ENCODE measurements around the gene C22orf39. TPM values are rescaled to one million over a fixed set of nuclear protein-coding genes. Genes with fewer than 3 reads are reported as not detected.
A peak's percentile ranks its signal among the peaks of the same experiment; 100 is the strongest.

Gene C22orf39
- total and polyA plus RNA-seq, 4 donors = 11.3 to 22.4 (median 13.5) TPM

- H3K9me3 ChIP-seq (ENCODE audit: control insufficient read depth in 4 of 4, low read length in 3 of 4) = no peaks in the 10 kb centered on the region
- H3K36me3 ChIP-seq (ENCODE audit: control insufficient read depth in 4 of 4, insufficient read depth in 3 of 4, low read depth in 1 of 4, low read length in 3 of 4) = peaks cover 3 to 16% (median 11%) of the 10 kb centered on the region in 4 donors
- TF ChIP-seq RXRA (IDR thresholded peaks at IDR 0.05) = no peak
- peak; percentile 59 to 76 for TF ChIP-seq GABPA (IDR thresholded peaks at IDR 0.05 in 1 of 2, conservative IDR thresholded peaks at IDR 0.05 in 1 of 2)
- H3K27ac ChIP-seq (ENCODE audit: low read depth in 1 of 2, low read length in 2 of 2) = peak within 1 kb of the TSS; percentile 96 to 98
- peak; percentile 89 for DNase-seq (ENCODE audit: low spot score)
- H3K27me3 ChIP-seq (ENCODE audit: control insufficient read depth in 4 of 4, insufficient read depth in 4 of 4, low read length in 3 of 4) = no peaks in the 10 kb centered on the region
- peaks cover 0 to 41% (median 30%) of the 10 kb centered on the region in 4 donors for H3K4me1 ChIP-seq (ENCODE audit: control insufficient read depth in 4 of 4, insufficient read depth in 4 of 4, low read length in 3 of 4)
- H3K9ac ChIP-seq (ENCODE audit: low read depth in 1 of 2, low read length in 2 of 2) = peak within 1 kb of the TSS; percentile 82 to 97
- under 1% methylated on average over 66 of the region's 66 CpGs for WGBS
- peak within 1 kb of the TSS; percentile 83 to 95 (median 89) for H3K4me3 ChIP-seq (ENCODE audit: low read depth in 1 of 3, low read length in 3 of 3)
Observed at GRCh38 chr22:19431649-19432132, 15.8 kb downstream of the C22orf39 start, which contains the start of gene HIRA. HIRA (minus strand) TSS chr22:19431733; CDS start chr22:19431476, 257 bp downstream.

- H3K9me3 ChIP-seq (ENCODE audit: control insufficient read depth in 4 of 4, low read length in 3 of 4) = no peaks in the 10 kb centered on the region
- peak; percentile 64 for DNase-seq (ENCODE audit: low spot score)
- WGBS = under 1% methylated on average over 53 of the region's 53 CpGs
- H3K27ac ChIP-seq (ENCODE audit: low read depth in 1 of 2, low read length in 2 of 2) = peak overlapping the region; percentile 78 to 98
- H3K36me3 ChIP-seq (ENCODE audit: control insufficient read depth in 4 of 4, insufficient read depth in 3 of 4, low read depth in 1 of 4, low read length in 3 of 4) = peaks cover 3 to 14% (median 10%) of the 10 kb centered on the region in 4 donors
- H3K4me1 ChIP-seq (ENCODE audit: control insufficient read depth in 4 of 4, insufficient read depth in 4 of 4, low read length in 3 of 4) = peaks cover 0 to 41% (median 30%) of the 10 kb centered on the region in 4 donors
- TF ChIP-seq FOXA2 (IDR thresholded peaks at IDR 0.05) (no peak), RXRA (IDR thresholded peaks at IDR 0.05) (peak in 1 of 2 donors; percentile 3), ZBTB33 (IDR thresholded peaks at IDR 0.05) (no peak), HNF4A (conservative IDR thresholded peaks at IDR 0.05) (peak; percentile 71 to 72), HNF4G (IDR thresholded peaks at IDR 0.05) (peak; percentile 65), RAD21 (IDR thresholded peaks at IDR 0.05) (no peak), CTCF (IDR thresholded peaks at IDR 0.05; ENCODE audit: low read depth, low read length, missing input control) (no peak), JUND (IDR thresholded peaks at IDR 0.05) (no peak), FOXA1 (IDR thresholded peaks at IDR 0.05) (no peak), REST (IDR thresholded peaks at IDR 0.05) (no peak), YY1 (IDR thresholded peaks at IDR 0.05) (peak; percentile 21), MAX (IDR thresholded peaks at IDR 0.05) (peak; percentile 70), GABPA (IDR thresholded peaks at IDR 0.05 in 1 of 2, conservative IDR thresholded peaks at IDR 0.05 in 1 of 2) (no peak), EGR1 (IDR thresholded peaks at IDR 0.05; ENCODE audit: low read depth in 2 of 2) (no peak), NR2F2 (IDR thresholded peaks at IDR 0.05) (no peak), SP1 (IDR thresholded peaks at IDR 0.05) (peak; percentile 39), TAF1 (conservative IDR thresholded peaks at IDR 0.05) (peak; percentile 19), ATF3 (IDR thresholded peaks at IDR 0.05) (no peak)
- no peaks in the 10 kb centered on the region for H3K27me3 ChIP-seq (ENCODE audit: control insufficient read depth in 4 of 4, insufficient read depth in 4 of 4, low read length in 3 of 4)
- H3K9ac ChIP-seq (ENCODE audit: low read depth in 1 of 2, low read length in 2 of 2) = peak overlapping the region; percentile 52 to 97
- H3K4me3 ChIP-seq (ENCODE audit: low read depth in 1 of 3, low read length in 3 of 3) = peak overlapping the region; percentile 36 to 95 (median 81)
Observed at GRCh38 chr22:19430890-19431541, 16.5 kb downstream of the C22orf39 start.

Measured in liver (tissue), 9 donors.